ENCODE results near the gene FAXDC2. TPM values are rescaled to one million over a fixed set of nuclear protein-coding genes. Genes with fewer than 3 reads are reported as not detected.

Gene FAXDC2
- total and polyA plus RNA-seq, 10 of the 15 experiments (the other 5 are each of a cell fraction or from before 2014, with no cell fraction given) = 0.13 to 1.8 (median 0.35) TPM

DNA sequence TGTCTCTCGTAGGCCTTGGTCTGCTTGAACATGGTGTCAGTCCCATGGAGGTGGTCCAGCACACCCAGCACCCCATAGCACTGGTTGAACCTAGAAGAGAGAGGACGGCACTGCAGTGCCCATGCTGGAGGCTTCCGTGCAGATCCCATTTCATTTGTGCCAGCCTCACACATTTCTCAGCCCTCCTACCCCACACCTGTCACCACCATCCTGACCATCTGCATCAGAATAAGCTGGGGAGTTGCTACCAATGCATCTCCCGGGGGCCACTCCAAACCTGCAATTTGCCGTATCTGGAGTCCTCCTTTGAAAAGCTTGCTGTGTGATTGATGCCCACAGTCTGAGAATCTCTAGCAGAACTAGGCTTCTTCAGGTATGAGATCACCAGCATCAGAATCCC is 30.0 kb downstream of the FAXDC2 start:
- peaks cover 9 to 25% of the 10 kb centered on the region in 2 experiments for H3K36me3 ChIP-seq (ENCODE audit: control insufficient read depth in 2 of 2, insufficient read depth in 2 of 2, low read length in 1 of 2)
- in situ Hi-C loops (cut with MboI) (no loop called here), intact Hi-C loops (cut with micrococcal nuclease; ENCODE audit: unreplicated experiment) (no loop called here)
- DNase-seq (ENCODE audit: low read depth, low spot score) (no peak), ATAC-seq (no peak), FAIRE-seq (no peak)
- H3K27me3 ChIP-seq (replicated peaks in 1 of 2; ENCODE audit: control insufficient read depth in 2 of 2, insufficient read depth in 2 of 2, low read length in 1 of 2) = no peaks in the 10 kb centered on the region
- H3K4me1 ChIP-seq (ENCODE audit: control insufficient read depth, insufficient read depth, low read length) = no peaks in the 10 kb centered on the region
- ChIA-PET SMC1A (ENCODE audit: uncharacterized antibody, unreplicated experiment) (interaction anchor here (0.8 kb wide), 1 partner anchor 37 kb away, joined by 3 read pairs; no protein-coding TSS in a partner anchor), POLR2A (no interaction called here), CTCF (interaction anchor here (0.7 kb wide), 1 partner anchor 43 kb away, joined by 3 read pairs; no protein-coding TSS in a partner anchor), RAD21 (ENCODE audit: unreplicated experiment) (no interaction called here)
- no peak overlapping the region for H3K4me3 ChIP-seq
- no peaks in the 10 kb centered on the region for H3K9me3 ChIP-seq (replicated peaks; ENCODE audit: control insufficient read depth, insufficient read depth, low read length)
- no peak for TF ChIP-seq ATF3 (IDR thresholded peaks at IDR 0.05; ENCODE audit: borderline replicate concordance, extremely low read depth, low read depth, low read length)
- H2AFZ ChIP-seq (ENCODE audit: control insufficient read depth, low read depth, low read length) = no peak overlapping the region
- no peak overlapping the region for H3K27ac ChIP-seq (ENCODE audit: control insufficient read depth, insufficient read depth)
- WGBS (ENCODE audit: insufficient coverage, insufficient replicate concordance, low lambda C conversion rate, missing lambda C conversion rate) = 90% methylated on average over 5 of the region's 5 CpGs
- H4K20me1 ChIP-seq (ENCODE audit: control insufficient read depth, insufficient read depth) = no peaks in the 10 kb centered on the region
- H3K9ac ChIP-seq (ENCODE audit: control insufficient read depth, insufficient read depth, low read length) = no peak overlapping the region
- no peak overlapping the region for H3K4me2 ChIP-seq (ENCODE audit: control insufficient read depth, insufficient read depth)
- no peaks in the 10 kb centered on the region for H3K79me2 ChIP-seq (ENCODE audit: control insufficient read depth, insufficient read depth, low read length)
- BruUV-seq (replicated peaks) = no TSS peak

GRCh38 chr5:154819546-154819945 is 30.9 kb downstream of the FAXDC2 start:
- no TSS peak for BruUV-seq (replicated peaks)
- TF ChIP-seq NRF1 (conservative IDR thresholded peaks at IDR 0.05; ENCODE audit: low read depth, low read length) (no peak), MYC (IDR thresholded peaks at IDR 0.05; ENCODE audit: insufficient read depth, insufficient read length, insufficient replicate concordance, low read length, severe bottlenecking) (no peak), ZBED1 (IDR thresholded peaks at IDR 0.05; ENCODE audit: borderline replicate concordance) (no peak), SUZ12 (IDR thresholded peaks at IDR 0.05; ENCODE audit: unreplicated experiment) (no peak), PAX8 (IDR thresholded peaks at IDR 0.05) (no peak), HDGF (IDR thresholded peaks at IDR 0.05) (no peak), RFX5 (IDR thresholded peaks at IDR 0.05; ENCODE audit: low read depth, low read length) (no peak), SUPT20H (IDR thresholded peaks at IDR 0.05; ENCODE audit: borderline replicate concordance, control insufficient read depth, low read depth, low read length) (no peak)
- TF ChIP-seq, protein P1, sequence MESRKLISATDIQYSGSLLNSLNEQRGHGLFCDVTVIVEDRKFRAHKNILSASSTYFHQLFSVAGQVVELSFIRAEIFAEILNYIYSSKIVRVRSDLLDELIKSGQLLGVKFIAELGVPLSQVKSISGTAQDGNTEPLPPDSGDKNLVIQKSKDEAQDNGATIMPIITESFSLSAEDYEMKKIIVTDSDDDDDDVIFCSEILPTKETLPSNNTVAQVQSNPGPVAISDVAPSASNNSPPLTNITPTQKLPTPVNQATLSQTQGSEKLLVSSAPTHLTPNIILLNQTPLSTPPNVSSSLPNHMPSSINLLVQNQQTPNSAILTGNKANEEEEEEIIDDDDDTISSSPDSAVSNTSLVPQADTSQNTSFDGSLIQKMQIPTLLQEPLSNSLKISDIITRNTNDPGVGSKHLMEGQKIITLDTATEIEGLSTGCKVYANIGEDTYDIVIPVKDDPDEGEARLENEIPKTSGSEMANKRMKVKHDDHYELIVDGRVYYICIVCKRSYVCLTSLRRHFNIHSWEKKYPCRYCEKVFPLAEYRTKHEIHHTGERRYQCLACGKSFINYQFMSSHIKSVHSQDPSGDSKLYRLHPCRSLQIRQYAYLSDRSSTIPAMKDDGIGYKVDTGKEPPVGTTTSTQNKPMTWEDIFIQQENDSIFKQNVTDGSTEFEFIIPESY (IDR thresholded peaks at IDR 0.05) = no peak
- TF ChIP-seq, protein P2, sequence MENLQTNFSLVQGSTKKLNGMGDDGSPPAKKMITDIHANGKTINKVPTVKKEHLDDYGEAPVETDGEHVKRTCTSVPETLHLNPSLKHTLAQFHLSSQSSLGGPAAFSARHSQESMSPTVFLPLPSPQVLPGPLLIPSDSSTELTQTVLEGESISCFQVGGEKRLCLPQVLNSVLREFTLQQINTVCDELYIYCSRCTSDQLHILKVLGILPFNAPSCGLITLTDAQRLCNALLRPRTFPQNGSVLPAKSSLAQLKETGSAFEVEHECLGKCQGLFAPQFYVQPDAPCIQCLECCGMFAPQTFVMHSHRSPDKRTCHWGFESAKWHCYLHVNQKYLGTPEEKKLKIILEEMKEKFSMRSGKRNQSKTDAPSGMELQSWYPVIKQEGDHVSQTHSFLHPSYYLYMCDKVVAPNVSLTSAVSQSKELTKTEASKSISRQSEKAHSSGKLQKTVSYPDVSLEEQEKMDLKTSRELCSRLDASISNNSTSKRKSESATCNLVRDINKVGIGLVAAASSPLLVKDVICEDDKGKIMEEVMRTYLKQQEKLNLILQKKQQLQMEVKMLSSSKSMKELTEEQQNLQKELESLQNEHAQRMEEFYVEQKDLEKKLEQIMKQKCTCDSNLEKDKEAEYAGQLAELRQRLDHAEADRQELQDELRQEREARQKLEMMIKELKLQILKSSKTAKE (IDR thresholded peaks at IDR 0.05; ENCODE audit: low read depth, poor library complexity, severe bottlenecking) = no peak

More at GRCh38 chr5:154819546-154819945, 30.9 kb downstream of the FAXDC2 start:
- Histone ChIP-seq H4K20me1 (ENCODE audit: control insufficient read depth, insufficient read depth) (no peaks in the 10 kb centered on the region), H3K79me2 (ENCODE audit: control insufficient read depth, insufficient read depth, low read length) (no peaks in the 10 kb centered on the region), H2AFZ (ENCODE audit: control insufficient read depth, low read depth, low read length) (no peak overlapping the region), H3K27ac (ENCODE audit: control insufficient read depth, insufficient read depth) (no peak overlapping the region), H3K27me3 (replicated peaks in 1 of 2; ENCODE audit: control insufficient read depth in 2 of 2, insufficient read depth in 2 of 2, low read length in 1 of 2) (no peaks in the 10 kb centered on the region), H3K4me2 (ENCODE audit: control insufficient read depth, insufficient read depth) (no peak overlapping the region), H3K36me3 (ENCODE audit: control insufficient read depth in 2 of 2, insufficient read depth in 2 of 2, low read length in 1 of 2) (peaks cover 14 to 33% of the 10 kb centered on the region in 2 experiments), H3K9ac (ENCODE audit: control insufficient read depth, insufficient read depth, low read length) (no peak overlapping the region), H3K4me1 (ENCODE audit: control insufficient read depth, insufficient read depth, low read length) (no peaks in the 10 kb centered on the region), H3K9me3 (replicated peaks; ENCODE audit: control insufficient read depth, insufficient read depth, low read length) (no peaks in the 10 kb centered on the region), H3K4me3 (no peak overlapping the region)
- POLR2A ChIA-PET = no interaction called here
- WGBS (ENCODE audit: insufficient coverage, insufficient replicate concordance, low lambda C conversion rate, missing lambda C conversion rate) = 87% methylated on average over 7 of the region's 7 CpGs
- DNase-seq (ENCODE audit: low read depth, low spot score) (no peak), ATAC-seq (no peak), FAIRE-seq (no peak)
- CTCF ChIA-PET = no interaction called here
- intact Hi-C loops (cut with micrococcal nuclease; ENCODE audit: unreplicated experiment) (no loop called here), in situ Hi-C loops (cut with MboI) (loop anchor here (5.0 kb wide), 1 partner anchor 33 kb away; the partner anchor contains the start of gene FAXDC2)
- RAD21 ChIA-PET (ENCODE audit: unreplicated experiment) = no interaction called here
- SMC1A ChIA-PET (ENCODE audit: uncharacterized antibody, unreplicated experiment) = no interaction called here
